Measurements from ENCODE around the gene RNMT.
"Not testable (repeated sequence)": the region's sequence is repeated elsewhere in the genome, so short reads cannot be mapped to it uniquely, and the experiment has no call there.

Gene RNMT

DNA sequence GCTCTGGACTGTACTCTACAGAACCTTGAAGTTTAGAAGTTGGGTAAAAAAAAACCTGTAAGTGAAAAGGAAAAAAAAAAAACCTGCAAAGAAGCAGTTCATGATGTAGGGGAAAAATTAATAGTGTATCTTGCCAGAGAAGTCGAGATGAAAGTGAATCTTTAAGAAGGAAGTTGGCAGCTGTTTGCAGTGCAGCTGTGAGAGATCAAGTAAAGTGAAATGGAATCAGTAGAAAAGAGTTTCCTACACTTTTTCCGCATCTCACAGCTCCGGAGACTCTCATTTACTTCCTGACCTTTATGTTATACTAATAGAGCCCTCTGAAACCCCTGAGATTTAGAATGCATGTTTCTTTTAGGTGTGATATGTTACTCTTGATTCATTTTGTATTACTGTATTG, 19.2 kb downstream of the RNMT start:
- DNase-seq: no peak

DNA sequence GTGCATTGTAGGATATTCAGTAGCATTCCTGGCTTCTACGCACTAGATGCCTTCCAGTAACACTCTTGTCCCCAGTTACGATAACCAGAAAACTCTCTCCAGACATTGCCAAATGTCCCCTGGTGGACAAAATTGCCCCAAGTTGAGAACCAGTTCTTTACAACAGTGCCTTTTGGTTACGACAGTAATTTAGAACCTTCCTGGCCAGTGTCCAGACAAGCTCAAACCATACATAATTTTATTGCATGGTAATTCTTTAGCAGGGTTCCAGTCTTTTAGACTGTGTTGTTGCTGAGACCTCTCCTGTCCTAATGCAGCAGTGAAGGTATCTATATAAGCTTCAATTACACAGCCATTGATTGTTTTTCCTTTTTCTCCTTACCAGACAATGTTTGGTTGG, 20.2 kb downstream of the RNMT start:
- DNase-seq: no peak

DNA sequence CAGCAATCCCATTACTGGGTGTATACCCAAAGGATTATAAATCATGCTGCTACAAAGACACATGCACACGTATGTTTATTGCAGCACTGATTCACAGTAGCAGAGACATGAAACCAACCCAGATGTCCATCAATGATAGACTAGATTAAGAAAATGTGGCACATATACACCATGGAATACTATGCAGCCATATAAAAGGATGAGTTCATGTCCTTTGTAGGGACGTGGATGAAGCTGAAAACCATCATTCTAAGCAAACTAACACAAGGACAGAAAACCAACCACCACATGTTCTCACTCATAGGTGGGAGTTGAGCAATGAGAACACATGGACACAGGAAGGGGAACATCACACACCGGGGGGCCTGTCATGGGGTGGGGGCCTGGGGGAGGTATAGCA, 25.1 kb downstream of the RNMT start:
- DNase-seq: not testable (repeated sequence)

DNA sequence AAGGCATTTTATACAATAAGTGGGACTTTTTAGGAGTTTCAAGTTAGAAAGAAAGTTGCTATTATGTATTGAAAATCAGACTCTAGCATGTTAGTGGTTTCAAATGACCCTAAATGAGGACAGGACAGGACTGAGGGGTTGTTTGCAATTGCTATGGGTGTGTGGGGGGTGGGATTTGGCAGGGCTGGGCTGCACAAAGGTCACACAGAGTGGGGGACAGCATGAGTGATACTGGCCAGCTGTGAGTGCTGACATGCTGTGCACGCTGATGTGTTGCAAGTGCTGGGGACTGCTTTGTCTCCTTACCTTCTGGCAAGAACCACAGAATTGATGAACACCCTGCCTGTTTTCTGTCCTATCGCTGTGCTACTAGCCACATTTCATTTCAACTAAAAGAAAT, 29.8 kb downstream of the RNMT start:
- no peak for DNase-seq

DNA sequence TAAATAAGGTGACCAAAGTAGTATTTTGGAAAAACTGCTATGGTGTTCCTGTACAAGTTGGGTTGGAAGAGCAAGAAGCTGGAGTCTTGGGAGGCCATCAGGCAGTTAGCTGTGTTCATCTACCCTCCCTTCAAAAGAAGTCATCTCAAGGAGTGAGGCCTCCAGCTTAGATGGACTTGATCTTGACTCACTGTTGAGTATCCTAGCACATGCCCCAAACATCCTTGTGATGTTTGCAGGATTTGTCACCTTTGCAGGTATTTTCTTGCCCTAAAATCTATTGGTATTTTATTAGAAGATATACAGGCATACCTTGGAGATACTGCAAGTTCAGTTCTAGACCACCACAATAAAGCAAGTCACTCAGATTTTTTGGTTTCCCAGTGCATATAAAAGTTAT, 30.2 kb downstream of the RNMT start:
- DNase-seq: no peak

DNA sequence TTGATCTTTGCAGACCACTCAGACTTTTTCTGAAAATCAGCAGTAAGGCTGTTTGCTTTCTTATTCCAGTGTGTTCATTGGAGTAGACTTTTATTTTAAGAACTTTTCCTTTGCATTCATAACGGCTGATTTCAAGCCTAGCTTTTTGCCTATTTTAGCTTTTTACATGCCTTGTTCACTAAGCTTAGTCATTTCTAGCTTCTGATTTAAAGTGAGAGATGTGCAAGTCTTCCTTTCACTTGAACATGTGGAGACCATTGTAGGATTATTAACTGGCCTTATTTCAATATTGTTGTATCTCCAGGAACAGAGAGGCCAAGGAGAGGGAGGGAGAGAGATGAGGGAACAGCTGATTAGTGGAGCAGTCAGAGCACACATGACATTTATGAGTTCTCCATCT, 32.1 kb downstream of the RNMT start:
- no peak for DNase-seq

DNA sequence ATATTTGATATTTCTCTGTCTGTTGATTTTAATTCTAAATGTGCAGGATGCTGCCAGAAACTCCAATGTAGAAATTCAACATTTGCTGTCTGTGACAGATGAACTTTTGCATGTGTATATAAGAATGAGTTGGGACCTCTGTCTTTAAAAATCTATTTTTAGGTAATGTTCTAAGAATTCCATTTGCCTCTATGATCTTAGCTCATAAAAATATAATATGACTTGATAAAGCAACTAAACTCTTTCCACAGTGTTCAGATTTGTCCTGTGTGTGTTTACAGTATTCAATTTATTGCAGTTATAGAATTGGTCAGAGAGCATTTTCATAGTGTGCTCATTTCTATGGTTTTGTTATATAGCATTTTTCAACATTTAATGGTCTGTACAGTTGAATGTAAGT, 33.6 kb downstream of the RNMT start:
- no peak for DNase-seq

DNA sequence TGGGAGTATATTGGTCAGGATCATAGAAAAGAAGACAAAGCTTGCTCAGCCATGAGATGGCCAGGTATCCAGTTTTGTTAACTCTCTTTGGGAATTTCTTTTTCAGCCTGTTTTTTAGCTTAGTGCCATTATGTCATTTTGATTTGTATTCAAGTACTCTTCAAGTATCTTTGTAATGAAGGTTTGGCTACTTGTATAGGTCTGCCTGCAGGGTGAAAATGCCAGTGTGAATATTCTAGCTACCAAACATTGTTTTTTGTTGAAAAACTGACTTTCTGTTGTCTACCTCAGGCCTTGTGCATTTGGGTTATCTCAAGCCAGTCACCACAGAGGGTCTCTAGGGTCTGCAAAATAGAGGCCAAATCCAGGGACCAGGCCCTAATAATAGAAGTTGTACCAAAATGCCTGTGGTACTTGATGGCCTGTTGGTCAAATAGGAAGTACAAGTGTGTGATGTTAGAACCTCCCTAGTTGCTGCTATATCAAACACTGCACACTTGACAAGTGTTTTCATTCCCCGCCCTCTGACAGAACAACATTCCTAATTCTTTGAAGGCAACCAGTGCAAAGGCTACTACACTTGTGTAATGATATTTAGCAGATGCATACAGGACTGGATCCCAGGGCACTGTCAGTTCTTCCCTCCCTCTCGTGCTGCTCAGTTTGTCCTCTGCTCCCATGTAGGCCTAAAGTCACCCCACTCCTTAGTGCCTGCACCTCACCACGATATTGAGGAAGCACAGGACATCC, 36.4 kb downstream of the RNMT start:
- no peak for DNase-seq

DNA sequence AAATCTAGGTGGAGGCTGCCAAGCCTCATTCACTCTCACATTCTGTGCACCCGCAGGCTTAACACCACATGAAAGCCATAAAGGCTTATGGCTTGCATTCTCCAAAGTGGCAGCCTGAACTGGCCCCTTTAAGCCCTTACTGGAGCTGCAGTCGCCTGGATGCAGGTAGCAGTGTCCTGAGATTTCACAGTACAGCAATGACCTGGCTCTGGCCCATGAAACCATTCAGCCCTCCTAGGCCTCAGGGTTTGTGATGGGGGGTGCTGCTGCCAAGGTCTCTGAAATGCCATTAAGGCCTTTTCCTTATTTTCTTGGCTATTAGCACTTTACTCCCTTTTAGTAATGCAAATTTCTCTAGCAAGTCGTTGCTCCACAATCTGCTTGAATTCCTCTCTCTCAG, 48.6 kb downstream of the RNMT start:
- no peak for DNase-seq

DNA sequence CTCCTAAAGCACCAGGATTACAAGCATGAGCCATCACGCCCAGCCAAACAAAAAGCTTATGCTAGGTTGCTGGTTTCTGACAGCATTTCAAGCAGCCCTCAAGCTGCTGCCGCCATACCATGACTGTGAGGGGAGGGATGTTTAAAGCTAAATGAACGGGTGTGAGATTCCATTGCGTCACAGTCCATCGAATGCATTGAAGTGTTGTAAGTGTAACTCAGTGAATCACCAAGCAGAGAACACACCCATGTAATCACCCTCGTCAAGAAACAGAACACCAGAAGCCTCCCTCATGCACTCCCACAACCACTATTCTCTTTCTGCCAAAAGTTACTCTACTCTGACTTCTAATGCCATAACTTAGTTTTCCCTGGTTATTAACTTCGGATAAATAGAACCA, 64.7 kb downstream of the RNMT start:
- DNase-seq: no peak

DNA sequence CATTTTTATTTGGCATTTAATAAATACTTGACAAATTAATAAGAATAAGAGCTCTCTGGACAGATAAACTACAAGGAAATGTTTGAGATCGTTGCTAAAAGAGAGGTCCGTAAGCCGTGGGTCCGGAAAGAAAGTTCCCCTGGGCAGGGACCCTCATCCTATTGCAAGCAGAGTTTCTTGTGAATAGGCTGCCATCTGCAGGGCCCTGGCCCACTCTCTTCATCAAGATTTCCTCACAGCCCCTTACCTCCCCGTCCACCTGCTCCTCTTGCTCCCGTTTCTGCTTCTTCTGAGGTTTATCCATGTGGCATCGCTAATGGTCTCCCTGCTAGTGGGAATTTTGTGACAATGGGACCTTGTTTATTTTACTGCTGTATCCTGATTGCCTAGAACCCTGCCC, 67.3 kb downstream of the RNMT start:
- DNase-seq: no peak

DNA sequence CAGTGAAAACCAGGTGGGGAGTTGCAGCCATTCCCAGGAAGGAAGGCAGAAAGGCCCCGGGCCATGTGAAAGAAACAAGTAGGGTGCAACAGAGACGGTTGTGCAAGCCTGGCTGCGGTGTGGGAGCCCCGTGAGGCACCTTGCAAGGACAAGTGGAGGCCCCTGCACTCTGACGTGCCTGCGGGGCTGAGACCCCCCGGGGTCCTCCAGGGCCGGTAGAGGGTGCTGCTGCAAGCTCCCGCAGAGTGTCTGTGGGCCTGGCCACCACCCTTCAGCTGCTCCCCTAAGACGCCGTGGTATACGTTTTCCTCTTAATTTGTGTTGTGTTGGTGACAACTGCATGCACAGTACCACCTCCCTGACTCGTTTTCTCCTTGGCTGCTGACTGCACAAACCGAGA, 70.0 kb downstream of the RNMT start:
- no peak for DNase-seq

DNA sequence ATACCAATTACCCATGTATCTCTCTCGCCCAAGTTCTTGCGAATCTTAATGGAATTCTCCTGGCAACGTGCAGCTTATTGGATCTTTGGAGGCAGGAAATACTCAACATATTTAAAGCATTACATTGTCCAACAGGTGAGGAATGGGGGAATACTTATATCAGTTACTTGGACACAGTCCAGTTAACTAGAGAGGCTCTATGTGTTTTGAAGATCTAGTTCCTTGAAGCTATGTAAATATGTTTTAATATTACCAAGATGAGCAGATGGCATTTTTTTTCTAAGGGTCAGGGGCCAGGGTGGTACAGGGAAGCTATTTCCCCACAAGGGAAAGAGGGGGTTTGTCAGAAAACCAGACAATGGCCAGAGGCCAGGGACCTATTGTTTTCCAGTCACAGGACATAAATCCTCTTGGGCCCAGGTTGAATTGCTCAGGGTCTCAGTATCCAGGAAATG, 70.7 kb downstream of the RNMT start:
- DNase-seq: no peak

DNA sequence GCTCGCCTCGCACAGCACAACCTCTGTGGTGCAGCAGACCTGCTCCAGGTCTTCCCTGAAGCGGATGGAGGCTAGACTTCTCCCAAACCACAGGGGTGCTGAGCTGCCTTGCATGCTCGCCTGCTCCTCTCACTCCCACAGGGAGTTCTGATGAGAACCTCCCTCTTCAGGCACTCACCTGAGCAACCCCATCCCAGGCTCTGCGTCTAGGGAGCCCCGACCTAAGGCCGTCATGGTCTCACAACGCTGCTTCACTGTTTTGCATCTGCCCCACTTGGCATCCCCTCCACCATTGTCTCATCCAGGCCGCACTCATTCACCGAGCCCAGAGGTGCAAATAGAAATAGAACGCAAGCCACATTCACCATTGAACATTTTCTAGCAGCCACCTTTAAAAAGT, 72.9 kb downstream of the RNMT start:
- no peak for DNase-seq

DNA sequence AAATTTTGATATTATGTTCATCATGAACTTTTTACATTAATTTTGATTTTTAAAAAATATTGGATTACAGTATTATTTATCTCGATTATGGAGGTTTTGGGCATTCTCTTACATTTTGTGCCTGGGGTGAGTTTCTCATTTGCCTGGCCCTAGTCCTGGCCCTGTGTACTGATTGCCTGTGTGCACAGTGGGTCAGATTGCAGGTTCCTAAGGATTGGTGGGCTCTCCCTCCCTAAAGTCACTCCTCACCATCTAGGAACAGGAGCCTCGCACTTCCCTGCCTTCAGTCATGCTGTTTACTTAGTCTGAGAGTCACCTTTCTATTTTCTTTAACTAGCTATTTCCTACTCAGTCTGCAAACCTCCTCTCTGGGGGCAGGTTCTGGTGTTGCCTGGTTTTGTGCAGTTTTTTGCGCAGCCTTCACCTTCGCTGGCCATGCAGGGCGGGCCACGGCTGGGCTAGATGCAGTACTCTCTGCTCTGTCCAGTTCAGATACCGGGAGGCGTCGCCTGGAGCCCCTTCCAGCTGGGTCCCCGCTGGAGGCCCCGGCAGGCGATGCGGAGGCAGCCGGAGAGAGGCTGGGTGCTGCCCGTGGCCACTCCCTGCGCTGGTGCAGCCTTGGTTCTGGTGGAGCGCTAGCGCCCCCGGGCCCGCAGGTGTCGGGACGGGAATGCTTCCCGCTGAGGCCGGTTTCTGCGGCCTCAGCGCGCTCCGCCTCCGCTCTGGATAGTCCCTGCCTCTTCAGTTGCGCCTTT, 74.2 kb downstream of the RNMT start:
- peak; percentile 43 for DNase-seq

DNA sequence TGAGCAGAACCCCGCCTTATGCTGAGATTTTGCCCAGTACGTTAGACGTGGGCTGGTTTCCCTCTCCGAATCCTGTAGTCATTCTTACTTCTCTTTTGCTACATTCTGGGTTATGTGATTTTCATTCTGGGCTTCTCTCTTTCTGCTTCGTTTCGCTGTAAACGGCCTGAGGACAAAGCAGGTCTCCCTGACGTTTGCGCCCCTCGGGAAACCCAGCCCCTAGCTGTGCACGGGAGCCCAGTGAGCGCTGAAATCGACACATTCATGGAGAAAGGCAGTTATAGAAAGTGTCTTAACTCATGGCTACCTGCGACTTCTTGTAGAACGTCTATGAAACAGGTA, 74.8 kb downstream of the RNMT start:
- DNase-seq: no peak

DNA sequence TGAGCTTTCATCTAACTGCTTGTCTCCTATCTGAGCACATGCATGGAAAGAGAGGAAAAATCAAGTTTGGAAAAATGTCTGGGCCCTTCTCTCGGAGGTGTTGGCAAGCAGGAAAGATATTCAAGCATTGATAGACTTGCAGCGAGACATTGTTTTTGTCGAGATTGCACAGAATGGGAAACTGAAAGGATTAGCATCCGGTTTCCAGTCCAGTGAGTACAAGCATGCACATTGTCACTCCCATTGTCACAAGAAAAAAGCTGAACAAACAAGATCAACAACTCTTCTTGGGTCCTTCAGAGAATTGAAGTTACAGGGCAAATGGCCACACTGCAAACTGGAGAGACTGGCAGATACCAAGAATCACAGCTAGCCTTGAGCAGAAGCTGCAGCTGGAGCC, 77.8 kb downstream of the RNMT start:
- DNase-seq: no peak

DNA sequence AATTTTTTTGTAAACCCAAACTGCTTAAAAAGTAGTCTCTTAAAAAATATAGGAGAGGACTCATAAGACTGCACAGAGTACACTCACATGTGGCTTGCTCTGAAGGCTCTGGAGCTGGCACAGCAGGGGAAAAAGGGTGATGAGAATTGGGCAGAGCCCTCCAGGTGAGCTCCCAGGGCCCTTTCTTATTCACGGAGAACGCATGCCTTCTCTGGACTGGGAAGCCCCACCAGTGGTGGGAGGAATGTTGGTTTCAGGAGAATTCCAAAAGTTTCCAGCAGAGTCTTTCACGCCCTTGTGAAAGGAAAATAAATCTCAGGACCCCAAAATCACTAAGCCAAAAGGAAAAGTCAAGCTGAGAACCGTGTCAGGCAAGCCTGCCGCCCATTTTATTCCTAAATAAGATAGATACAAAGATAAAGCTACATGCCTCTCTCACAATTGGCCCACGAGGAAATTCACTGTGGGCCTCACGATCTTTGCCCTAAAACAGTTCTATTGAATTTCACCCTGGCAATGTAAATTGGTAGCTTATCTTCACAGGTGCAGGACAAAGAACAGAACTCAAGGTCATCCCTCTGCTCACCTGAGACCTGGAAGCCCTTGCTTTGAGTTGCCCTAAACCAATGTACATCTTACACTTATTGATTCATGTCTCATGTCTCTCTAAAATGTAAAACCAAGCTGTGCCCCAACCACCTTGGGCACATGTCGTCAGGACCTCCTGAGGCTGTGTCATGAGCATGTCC, 82.0 kb downstream of the RNMT start:
- DNase-seq: no peak

DNA sequence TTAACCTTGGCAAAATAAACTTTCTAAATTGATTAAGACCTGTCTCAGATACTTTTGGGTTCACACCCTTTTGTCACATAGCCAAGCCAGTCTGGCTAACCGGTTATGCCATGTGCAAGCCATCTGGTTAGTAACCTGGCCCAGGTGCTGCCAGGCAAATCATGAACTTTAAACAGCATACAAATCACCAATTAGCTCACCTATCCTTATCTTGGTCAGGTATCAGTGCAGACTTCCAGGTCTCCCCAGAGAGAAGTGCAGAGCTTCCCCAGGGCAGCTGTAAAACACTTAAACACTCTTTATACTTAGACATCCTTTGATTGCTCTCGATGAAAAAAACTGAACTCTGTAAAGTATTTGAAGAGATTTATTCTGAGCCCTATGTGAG, 82.6 kb downstream of the RNMT start:
- DNase-seq: no peak

DNA sequence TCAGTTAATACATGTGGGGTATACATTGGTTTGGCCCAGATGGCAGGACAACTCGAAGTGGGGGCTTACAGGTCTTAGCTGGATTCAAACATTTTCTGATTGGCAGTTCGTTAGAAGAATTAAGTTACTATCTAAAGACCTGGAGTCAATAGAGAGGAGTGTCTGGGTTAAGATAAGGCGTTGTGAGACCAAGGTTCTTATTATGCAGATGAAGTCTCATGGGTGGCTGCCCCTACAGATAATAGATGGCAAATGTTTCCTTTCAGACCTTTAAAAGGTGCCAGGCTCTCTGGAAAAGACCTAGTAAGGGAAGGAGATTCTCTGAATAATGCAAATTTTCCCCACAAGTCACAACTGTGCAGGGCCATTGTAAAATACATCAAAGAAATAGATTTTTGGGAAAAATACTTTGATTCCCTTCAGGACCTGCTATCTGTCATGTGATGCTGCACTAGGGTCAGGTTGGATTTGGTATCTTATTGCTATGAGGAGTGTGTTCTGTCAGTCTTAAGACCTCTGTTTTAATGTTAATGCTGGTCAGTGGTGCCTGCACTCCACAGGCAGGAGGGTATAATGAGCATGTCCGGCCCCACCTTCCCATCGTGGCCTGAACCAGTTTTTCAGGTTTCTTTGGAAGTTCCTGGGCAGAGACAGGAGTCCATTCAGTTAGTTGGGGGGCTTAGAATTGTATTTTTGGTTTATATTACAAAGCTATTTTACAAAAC, 83.2 kb downstream of the RNMT start:
- no peak for DNase-seq

DNA sequence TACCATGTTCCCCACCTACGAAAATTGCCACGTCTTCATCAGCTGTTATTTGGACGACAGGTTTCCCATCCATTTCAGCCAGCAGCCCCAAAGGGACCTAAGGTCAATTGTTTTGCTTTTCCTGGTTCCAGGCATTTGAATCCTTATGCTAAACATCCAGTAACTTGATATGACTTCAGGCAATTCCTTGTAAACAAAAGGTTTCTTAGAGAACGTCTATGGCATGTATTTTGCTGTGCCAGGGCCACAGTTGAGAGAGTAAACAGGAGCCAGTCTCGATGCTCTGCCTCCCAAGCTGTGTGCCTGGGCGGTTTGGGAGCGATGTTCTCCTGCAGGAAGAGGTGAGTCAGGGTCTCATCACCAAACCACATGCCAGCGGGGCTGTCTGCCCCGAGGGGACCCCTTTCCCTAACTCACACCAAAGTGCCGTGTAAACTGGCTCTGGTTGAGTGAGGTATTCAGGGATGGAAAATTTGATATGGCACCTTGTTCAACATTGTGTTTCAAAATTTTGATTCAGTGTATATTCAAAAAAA, 84.5 kb downstream of the RNMT start:
- no peak for DNase-seq

DNA sequence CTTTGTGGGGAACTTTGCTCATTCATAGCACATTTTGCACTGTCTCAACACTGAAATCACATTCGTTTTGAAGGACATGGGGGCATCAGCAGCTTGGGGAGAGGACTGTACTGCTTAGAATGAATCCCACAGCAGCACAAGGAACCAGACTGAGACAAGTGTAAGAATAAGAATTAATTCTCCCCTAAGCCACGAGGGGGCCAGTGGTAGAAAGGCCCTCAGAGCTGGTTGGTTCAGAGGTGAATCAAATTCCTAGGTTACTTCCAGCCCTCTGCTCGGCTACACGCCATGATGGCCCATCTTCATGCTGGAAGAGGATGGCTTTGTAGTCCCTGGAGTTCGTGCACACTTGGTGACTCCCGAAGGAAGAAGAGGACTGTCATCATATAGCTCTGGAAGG, 85.5 kb downstream of the RNMT start:
- no peak for DNase-seq

DNA sequence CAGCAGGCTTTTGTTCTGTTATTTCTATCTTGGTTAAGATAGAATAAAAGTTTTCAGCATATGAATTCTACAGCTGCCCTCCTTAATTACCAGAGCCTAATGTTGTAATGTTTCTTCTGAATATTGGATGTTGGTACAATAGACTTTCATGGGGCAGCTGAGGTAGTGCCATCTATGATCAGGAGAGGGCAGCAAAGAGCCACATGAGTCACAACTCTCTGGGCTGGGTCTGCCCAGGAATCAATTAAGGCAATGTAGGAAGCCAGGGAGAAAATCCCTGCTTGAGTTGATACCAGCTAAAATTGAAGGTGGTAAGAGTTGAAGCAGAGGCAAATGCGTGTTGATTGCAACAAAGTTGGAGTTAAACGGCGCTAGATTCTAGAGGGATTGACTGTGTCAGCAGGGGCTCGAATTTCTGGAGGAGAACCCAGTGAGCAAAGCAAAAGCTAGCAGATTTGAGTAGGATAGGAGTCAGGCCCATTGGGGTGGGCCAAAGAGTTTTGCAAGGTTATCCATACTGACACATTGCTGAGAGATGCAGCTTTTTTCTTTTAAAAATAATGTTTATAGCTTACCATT, 86.9 kb downstream of the RNMT start:
- DNase-seq: peak; percentile 61

Measured in stimulated activated CD4-positive, alpha-beta T cell treated with anti-CD3 and anti-CD28 coated beads, Interleukin-4, amount 100 ng/mL, for 1 hour (primary cell).